Endometrial microvascular endothelial cells (primary cell): ENCODE measurements around the gene PCDH15. TPM values are rescaled to one million over a fixed set of nuclear protein-coding genes. Genes with fewer than 3 reads are reported as not detected.

Experiments used
- in situ Hi-C: cut with HindIII; loops from 2 replicates; pipeline ENCODE4 v1.10.0; 2017; ENCODE audit warnings: low sequenced_read_pairs, low pct_unique_long_range_greater_than_20kb; ENCODE audit errors: inconsistent ontology term
- total RNA-seq: library from RNA; depleted of rRNA; stranded (reverse); fragments of >200 nt; gene quantifications from one replicate; pipeline ENCODE4 v1.2.3, GENCODE V29; 2015; ENCODE audit errors: inconsistent ontology term

PCDH15 gene
- total RNA-seq, 1 donor from 2014 or later, result not detected

- in situ Hi-C loops, result no loop called here
Measured at GRCh38 chr10:54722075-54722474, 79.0 kb downstream of the PCDH15 start.

DNA sequence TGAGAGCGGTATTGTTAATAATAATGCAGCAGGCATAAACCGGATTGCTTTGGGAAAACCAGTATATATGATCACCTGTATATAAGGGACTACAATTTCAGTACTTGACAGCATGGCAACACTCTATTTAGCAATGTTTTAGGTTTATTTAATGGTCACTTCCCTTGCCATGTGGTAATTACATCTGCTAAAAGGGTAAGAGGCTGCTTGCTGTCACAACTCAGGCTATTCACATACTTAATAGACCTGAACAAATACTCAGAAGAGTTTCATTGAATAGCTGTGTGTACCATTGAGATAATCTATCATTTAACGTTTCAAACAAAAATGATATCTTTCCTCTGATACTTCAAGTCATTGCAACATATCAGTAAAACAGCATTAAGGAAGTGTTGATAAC lies 90.1 kb downstream of the PCDH15 start:
- in situ Hi-C loops, result no loop called here

- in situ Hi-C loops, result no loop called here
Measured at GRCh38 chr10:54708591-54708990, 92.4 kb downstream of the PCDH15 start.

GRCh38 chr10:54708021-54708420 lies 93.0 kb downstream of the PCDH15 start:
- in situ Hi-C loops, result no loop called here

DNA sequence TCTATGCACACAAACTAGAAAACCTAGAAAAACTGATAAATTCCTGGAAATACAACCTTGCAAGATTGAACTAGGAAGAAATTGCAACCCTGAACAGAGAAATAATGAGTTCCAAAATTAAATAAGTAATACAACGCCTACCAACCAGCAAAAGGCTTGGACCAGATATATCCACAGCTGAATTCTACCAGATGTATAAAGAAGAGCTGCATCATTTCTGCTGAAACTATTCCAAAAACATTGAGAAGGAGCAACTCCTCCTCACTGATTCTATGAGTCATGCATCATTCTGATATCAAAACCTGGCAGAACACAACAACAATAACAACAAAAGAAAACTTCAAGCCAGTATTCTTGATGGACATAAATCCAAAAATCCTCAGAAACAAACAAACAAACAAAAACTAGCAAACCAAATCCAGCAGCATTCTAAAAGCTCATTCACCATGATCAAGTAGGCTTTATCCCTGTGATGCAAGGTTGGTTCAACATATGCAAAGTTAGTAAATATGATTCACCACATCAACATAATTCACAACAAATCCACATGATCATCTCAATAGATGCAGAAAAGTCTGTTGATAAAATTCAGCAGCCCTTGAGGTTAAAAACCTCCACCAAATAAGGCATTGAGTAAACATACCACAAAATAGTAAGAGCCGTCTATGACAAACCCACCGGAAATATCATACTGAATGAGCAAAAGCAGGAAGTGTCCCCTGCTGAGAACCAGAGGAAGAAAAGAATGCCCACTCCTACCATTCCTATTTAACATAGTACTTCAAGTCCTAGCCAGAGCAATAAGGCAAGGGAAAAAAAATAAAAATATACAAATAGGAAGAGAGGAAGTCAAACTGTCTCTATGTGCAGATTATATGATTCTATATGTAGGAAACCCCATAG lies 98.2 kb downstream of the PCDH15 start:
- in situ Hi-C loops, result no loop called here

GRCh38 chr10:54691331-54691730 lies 109.7 kb downstream of the PCDH15 start:
- in situ Hi-C loops, result no loop called here

DNA sequence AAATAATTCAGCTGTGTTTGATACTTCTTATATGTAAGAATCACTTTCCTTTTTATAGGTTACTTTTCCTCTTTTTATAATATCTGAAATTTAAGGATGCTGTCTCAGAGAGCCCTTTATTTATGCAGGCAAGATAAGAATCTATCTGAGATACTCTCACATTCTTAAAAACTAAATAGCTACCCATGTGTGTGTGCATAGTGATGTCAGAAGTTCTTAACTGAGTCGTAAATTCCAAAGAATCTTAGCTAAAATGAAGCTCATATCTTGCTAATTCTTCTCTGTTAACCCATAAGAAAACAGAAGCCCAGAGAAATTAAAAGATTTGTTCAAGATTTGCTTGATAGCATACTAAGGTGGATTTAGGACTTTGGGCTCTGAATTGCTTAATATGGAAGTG lies 118.5 kb downstream of the PCDH15 start:
- in situ Hi-C loops, result no loop called here

- in situ Hi-C loops, result no loop called here
Measured at GRCh38 chr10:54681136-54681535, 119.9 kb downstream of the PCDH15 start.

DNA sequence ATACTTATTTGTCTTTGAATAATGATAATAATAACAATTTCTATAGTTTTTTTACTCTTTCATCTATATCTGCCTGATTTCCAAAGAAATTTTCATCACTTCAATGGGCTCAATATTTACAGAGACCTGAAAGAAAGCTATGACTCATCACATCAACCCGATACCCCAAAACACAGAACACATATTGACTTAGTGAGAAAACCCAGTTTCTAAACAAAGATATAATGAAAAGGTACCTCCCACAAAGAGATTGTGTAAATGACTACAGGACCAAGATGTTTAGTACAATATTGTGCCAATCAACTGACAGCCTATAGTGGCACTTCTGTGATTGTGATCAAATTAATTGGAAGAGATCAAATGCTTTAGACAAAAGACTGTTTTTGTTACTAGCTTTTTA lies 133.9 kb downstream of the PCDH15 start:
- in situ Hi-C loops, result no loop called here

DNA sequence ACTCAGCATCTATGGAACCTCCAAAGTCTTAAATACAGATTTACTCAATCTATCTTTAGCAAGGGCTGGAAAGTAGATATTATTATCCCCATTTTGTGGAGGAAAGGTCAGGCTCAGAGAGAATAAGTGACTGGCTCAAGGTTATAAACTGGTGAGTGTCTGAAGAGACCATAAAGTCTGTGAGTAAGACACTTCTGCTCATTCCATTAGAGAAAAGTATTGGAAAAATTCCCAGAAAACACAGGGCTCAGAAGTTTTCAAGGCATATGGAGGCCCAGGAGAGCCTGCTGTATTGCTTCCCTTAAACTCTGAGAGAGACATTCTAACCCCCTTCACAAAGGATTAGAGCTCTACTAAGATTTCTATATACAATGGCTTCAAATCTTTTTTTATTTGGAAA lies 134.8 kb downstream of the PCDH15 start:
- in situ Hi-C loops, result no loop called here

DNA sequence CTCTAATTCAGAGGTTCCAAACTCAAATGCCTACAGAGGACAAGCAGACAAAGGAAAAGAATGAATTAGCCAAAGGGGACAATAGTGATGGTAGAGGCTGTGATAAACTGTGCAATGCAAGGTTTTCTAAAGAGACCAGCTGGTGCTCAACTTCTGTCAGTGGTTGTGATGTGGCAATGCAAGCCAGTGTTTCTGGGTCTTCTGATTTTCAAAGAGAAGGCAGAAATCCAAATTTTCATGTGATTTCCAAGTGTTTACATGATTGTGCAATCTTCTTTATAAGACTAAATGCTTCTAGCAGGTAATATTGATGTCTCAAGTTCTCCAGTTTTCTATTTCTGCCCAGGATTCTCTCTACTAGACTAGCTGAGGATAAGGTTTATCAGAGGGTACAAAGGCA lies 135.9 kb downstream of the PCDH15 start:
- in situ Hi-C loops, result no loop called here

- in situ Hi-C loops, result no loop called here
Measured at GRCh38 chr10:54660397-54660796, 140.6 kb downstream of the PCDH15 start.

DNA sequence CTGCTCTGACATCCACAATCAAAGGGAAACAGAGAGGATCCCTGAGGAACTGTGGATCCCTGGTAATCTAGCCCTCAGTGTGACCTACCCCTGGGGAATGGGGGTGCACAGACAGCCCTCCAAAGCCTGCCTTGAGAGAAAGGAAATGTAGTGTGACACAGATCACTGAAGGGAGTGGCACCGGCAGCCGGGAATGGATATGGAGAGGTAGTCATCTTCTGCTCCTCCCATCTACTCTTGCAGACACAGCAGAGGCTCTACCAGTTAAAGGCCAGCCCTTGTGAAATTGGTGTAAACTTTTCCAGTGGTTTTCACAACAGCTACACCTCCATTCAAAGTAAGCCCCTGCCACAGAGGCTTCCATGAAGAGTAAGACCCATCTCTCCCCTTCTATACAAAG lies 144.4 kb downstream of the PCDH15 start:
- in situ Hi-C loops, result no loop called here

- in situ Hi-C loops, result no loop called here
Measured at GRCh38 chr10:54653518-54653917, 147.5 kb downstream of the PCDH15 start.

DNA sequence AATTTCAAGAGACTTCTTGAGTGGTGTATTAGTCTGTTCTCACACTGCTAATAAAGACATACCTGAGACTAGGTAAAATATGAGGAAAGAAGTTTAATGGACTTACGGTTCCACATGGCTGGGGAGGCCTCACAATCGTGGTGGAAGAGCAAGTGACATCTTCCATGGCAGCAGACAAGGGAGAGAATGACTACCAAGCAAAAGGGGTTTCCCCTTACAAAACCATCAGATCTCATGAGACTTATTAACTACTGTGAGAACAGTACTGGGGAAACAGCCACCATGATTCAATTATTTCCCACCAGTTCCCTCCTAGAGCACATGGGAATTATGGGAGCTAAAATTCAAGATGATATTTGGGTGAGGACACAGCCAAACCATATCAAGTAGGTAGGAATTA lies 150.5 kb downstream of the PCDH15 start:
- in situ Hi-C loops, result no loop called here

DNA sequence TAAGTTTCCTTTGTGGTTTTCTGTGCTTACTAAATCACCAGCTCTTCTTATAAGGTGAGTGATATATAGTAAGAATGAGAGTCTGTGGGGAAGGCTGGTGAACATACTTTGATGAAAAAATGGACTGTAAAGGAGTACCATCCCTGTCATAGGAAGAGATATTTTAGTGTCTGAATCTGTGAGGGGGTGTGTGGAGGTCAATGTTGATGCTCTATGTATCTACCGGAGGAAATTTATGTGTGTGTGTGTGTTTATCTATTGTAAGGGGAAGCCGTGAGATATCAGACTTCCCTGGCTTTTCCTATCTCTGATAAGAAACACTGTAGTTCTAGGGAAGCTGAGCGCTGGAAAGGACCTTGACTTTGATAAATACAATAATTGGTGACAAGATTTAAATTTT lies 179.0 kb downstream of the PCDH15 start:
- in situ Hi-C loops, result no loop called here

DNA sequence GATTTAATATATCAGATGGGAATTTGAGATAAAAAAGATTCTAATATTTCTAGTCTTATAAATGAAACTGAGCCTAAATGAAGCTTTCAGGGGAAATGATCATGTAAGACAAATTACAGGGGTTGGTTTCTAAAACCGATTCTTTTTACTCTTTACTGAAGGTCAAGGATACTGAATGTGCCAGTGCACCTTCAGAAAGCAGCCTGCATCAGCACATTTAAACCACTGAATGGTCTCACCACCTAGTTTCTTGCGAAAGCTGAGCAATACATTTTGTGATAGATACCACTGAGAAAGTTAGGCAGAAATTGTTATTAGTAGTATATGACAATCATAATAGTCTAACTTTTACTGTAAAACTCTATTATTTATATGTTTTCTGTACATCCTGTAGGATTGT lies 180.7 kb downstream of the PCDH15 start:
- in situ Hi-C loops, result no loop called here

GRCh38 chr10:54614072-54614471 lies 187.0 kb downstream of the PCDH15 start:
- in situ Hi-C loops, result no loop called here

DNA sequence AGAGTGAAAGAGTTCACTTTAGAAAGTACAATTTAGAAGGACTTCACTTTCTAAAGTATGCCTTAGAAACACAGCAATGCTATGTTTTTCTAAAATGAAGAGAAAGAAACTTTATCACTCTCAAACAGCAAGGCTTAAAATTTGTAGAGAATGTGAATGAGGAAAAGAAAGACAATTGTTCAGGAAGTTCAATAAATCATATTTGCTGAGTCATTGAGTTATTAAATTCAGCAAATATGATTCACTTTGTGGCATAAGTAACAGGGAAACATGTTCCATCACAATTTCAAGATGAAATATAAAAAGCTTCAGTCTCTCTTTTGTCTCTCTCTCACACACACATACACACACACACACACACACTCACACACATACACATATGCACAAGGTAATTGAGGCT lies 187.9 kb downstream of the PCDH15 start:
- in situ Hi-C loops, result no loop called here

- in situ Hi-C loops, result no loop called here
Measured at GRCh38 chr10:54609423-54609822, 191.6 kb downstream of the PCDH15 start.

GRCh38 chr10:54607983-54608382 lies 193.0 kb downstream of the PCDH15 start:
- in situ Hi-C loops, result no loop called here
